ENCODE data around the gene EVX2. TPM values are rescaled to one million over a fixed set of nuclear protein-coding genes. Genes with fewer than 3 reads are reported as not detected.

The EVX2 gene
- total RNA-seq, 1 experiment from 2014 or later = not detected

DNA sequence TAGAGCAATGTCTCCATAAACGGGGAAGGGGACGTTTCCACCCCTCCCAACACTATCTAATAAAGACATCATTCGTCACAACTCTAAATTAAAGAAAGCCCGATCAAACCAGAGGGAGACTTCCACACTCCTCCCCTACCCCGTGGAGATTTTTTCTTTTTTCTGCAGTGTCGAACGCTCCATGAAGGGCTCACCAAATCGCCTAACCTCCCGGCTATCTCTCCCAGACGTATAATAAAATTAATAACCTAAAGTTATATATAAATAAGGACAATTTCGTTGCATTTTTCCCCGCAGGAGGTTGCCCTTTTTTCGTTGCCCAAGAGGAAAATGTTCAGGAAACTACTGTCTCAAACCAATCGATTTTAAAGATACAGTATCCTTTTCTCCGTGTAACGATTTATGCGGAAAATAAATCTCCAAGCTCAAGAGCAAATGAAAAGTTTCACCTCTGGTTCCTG is 2.4 kb downstream of the EVX2 start:
- Mint-ChIP-seq H3K9me3 (no peaks in the 10 kb centered on the region), H3K27me3 (ENCODE audit: low read depth) (peaks cover 98% of the 10 kb centered on the region), H3K4me1 (peaks cover 49% of the 10 kb centered on the region), H3K36me3 (peaks cover 3% of the 10 kb centered on the region; the same call in 1 of the 2 replicates), H3K27ac (no peak overlapping the region), H3K4me3 (peak overlapping the region; percentile 63)
- CTCF ChIA-PET = interaction anchor here (1.2 to 4.6 kb wide), 5 partner anchors 10 to 391 kb away, joined by 4 to 56 read pairs (median 12); no protein-coding TSS in a partner anchor
- POLR2A ChIA-PET = no interaction called here
- TF ChIP-seq MYBL2 (CRISPR knock-in tag; IDR thresholded peaks at IDR 0.05) (no peak), GRHL2 (CRISPR knock-in tag; IDR thresholded peaks at IDR 0.05; ENCODE audit: insufficient replicate concordance, severe bottlenecking) (no peak), FOXK1 (CRISPR knock-in tag; IDR thresholded peaks at IDR 0.05) (no peak), STAT6 (CRISPR knock-in tag; conservative IDR thresholded peaks at IDR 0.05; ENCODE audit: low read depth) (no peak), FOXP1 (CRISPR knock-in tag; IDR thresholded peaks at IDR 0.05; ENCODE audit: borderline replicate concordance) (no peak)
- TF ChIP-seq, protein P1, sequence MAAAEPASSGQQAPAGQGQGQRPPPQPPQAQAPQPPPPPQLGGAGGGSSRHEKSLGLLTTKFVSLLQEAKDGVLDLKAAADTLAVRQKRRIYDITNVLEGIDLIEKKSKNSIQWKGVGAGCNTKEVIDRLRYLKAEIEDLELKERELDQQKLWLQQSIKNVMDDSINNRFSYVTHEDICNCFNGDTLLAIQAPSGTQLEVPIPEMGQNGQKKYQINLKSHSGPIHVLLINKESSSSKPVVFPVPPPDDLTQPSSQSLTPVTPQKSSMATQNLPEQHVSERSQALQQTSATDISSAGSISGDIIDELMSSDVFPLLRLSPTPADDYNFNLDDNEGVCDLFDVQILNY (CRISPR knock-in tag; IDR thresholded peaks at IDR 0.05) = no peak
- ATAC-seq = no peak
- no peak for DNase-seq (ENCODE audit: low spot score)

- Mint-ChIP-seq H3K4me1 (peaks cover 47% of the 10 kb centered on the region), H3K36me3 (peaks cover 3% of the 10 kb centered on the region; the same call in 1 of the 2 replicates), H3K4me3 (peak overlapping the region; percentile 63), H3K27me3 (ENCODE audit: low read depth) (peaks cover 98% of the 10 kb centered on the region), H3K27ac (no peak overlapping the region), H3K9me3 (no peaks in the 10 kb centered on the region)
- peak; percentile 4 for ATAC-seq
- ChIA-PET CTCF (interaction anchor here (0.6 to 4.6 kb wide), 14 partner anchors 9 to 1384 kb away, joined by 3 to 56 read pairs (median 4); partner anchors contain the start of gene HOXD13), POLR2A (no interaction called here)
- peak; percentile 59 for DNase-seq (ENCODE audit: low spot score)
- TF ChIP-seq ESRRA (CRISPR knock-in tag; IDR thresholded peaks at IDR 0.05; ENCODE audit: borderline replicate concordance) (0 out of 2 replicates have a peak, but pooled peaks have one; percentile 35), TP53 (CRISPR knock-in tag; IDR thresholded peaks at IDR 0.05) (no peak), TCF7 (CRISPR knock-in tag; IDR thresholded peaks at IDR 0.05; ENCODE audit: low read depth) (0 out of 2 replicates have a peak, but pooled peaks have one; percentile 49), HMGXB4 (CRISPR knock-in tag; IDR thresholded peaks at IDR 0.05) (no peak), NFYB (CRISPR knock-in tag; conservative IDR thresholded peaks at IDR 0.05; ENCODE audit: low read depth) (no peak), ZBTB21 (CRISPR knock-in tag; IDR thresholded peaks at IDR 0.05; ENCODE audit: borderline replicate concordance) (no peak), PRRX2 (CRISPR knock-in tag; IDR thresholded peaks at IDR 0.05) (no peak), FOXP4 (CRISPR knock-in tag; IDR thresholded peaks at IDR 0.05) (0 out of 2 replicates have a peak, but pooled peaks have one; percentile 55), SP1 (CRISPR knock-in tag; conservative IDR thresholded peaks at IDR 0.05) (no peak), CREM (CRISPR knock-in tag; IDR thresholded peaks at IDR 0.05) (no peak), RELA (CRISPR knock-in tag; IDR thresholded peaks at IDR 0.05; ENCODE audit: borderline replicate concordance) (peak; percentile 75; the same call in 1 of the 2 replicates), FOXP1 (CRISPR knock-in tag; IDR thresholded peaks at IDR 0.05; ENCODE audit: borderline replicate concordance) (peak; percentile 75), NFATC4 (CRISPR knock-in tag; IDR thresholded peaks at IDR 0.05) (no peak), ZNF121 (CRISPR knock-in tag; IDR thresholded peaks at IDR 0.05) (no peak)
- TF ChIP-seq, protein P2, sequence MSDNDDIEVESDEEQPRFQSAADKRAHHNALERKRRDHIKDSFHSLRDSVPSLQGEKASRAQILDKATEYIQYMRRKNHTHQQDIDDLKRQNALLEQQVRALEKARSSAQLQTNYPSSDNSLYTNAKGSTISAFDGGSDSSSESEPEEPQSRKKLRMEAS (CRISPR knock-in tag; IDR thresholded peaks at IDR 0.05) = peak; percentile 80; the same call in 1 of the 2 replicates
- TF ChIP-seq, protein P3, sequence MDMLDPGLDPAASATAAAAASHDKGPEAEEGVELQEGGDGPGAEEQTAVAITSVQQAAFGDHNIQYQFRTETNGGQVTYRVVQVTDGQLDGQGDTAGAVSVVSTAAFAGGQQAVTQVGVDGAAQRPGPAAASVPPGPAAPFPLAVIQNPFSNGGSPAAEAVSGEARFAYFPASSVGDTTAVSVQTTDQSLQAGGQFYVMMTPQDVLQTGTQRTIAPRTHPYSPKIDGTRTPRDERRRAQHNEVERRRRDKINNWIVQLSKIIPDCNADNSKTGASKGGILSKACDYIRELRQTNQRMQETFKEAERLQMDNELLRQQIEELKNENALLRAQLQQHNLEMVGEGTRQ (CRISPR knock-in tag; IDR thresholded peaks at IDR 0.05) = no peak
- TF ChIP-seq, protein P4, sequence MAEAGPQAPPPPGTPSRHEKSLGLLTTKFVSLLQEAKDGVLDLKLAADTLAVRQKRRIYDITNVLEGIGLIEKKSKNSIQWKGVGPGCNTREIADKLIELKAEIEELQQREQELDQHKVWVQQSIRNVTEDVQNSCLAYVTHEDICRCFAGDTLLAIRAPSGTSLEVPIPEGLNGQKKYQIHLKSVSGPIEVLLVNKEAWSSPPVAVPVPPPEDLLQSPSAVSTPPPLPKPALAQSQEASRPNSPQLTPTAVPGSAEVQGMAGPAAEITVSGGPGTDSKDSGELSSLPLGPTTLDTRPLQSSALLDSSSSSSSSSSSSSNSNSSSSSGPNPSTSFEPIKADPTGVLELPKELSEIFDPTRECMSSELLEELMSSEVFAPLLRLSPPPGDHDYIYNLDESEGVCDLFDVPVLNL (CRISPR knock-in tag; IDR thresholded peaks at IDR 0.05; ENCODE audit: borderline replicate concordance, low read depth) = no peak
Observed at GRCh38 chr2:176080540-176081375, 3.0 kb downstream of the EVX2 start.

Measured in WTC11 (cell line).